ENCODE measurements around the gene STAT5B. TPM values are rescaled to one million over a fixed set of nuclear protein-coding genes. Genes with fewer than 3 reads are reported as not detected.
"Not testable (repeated sequence)": the region's sequence is repeated elsewhere in the genome, so short reads cannot be mapped to it uniquely, and the experiment has no call there.

Gene STAT5B
- polyA plus RNA-seq, 3 donors: 40.2 to 54.1 (median 43.5) TPM

DNA sequence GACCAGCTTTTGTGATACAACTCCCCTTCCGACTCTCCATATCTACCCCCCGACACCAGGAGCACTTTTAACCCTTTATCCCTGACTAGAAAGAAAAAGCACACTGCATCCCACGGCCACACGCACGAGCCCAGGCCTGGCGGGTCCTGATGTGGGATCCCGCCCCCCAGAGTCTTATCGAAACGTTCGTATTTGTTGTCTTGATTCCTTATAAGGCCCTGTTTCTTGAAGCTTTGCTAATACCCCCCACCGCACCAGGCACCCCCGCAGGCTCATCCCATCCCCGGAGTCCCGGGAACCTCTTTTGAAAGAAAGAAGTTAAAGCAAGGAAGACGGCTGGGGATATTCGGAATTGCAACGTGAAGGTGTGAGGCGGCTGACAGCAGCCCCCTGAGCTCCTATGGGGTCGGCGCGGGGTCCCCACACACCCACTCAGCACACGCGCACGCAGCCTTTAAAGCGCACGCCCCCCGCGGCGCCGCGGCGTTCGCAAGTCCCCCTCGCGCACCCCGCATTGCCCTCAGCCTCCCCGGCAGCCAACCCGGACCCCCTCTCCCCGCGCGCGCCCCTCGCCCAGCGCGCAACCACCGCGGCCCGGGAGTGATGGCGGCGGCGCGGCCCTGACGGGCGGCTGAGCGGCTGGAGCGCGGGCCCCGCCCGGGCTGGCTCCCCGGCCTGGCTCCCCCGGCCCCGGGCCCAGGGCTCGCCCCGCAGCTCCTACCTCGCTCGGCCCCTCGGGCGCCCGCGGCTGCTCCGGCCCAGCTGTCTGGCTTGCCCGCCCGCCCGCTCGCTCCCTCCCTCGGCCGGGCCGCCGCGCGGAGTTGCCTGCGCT is 448 bp downstream of the STAT5B start:
- peak in 5 of 11 donors; percentile 28 to 43 (median 36) for DNase-seq (ENCODE audit: extremely low read depth in 1 of 11, low read depth in 9 of 11, low spot score in 4 of 11)

DNA sequence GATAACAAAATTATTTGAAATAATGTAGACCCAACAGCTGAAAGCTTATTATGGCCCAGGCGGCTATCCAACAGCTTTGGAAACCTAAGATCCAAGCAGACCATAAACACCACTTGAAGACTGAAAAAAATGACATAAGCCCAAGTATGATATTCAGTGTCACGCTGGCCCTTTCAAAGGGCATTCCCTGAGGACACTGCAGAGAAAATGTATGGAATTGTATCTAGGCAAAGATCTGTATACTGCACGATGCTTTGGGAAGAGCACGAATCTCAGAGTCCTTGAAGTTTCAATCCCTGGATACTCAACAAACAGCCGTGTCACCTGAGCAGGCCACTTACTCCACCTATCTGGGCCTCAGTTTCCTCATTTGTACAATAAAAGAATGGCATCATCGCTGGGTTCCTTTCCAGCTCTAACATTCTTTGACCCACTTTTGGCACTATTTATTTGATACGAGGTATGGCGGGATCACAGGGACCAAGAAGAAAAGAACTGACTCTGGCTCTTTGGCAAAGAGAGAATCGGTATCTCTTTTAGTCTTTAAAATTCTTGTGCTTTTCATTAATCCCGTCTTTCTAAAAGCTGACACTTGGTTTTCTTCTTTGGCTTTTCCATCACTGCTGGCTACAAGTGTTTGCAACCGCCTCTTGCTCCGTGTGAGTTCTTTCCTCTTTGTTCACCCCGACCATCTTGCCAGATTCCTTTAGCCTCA is 1.2 kb downstream of the STAT5B start:
- DNase-seq (ENCODE audit: extremely low read depth in 1 of 11, low read depth in 9 of 11, low spot score in 4 of 11): no peak

DNA sequence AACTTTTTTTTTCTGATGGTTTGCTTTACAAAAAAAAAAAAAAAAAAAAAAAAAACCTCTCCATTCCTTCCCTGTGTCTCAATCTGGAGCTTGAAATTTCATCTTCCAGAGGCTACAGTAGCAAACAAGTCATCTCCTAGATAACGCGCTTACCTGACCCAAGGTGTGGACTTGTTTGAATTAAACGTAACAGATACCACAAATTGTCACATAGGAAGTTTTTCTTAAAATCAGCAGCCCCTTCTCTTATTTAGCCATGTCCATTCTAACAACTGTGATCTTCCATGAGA is 2.0 kb downstream of the STAT5B start:
- no peak for DNase-seq (ENCODE audit: extremely low read depth in 1 of 11, low read depth in 9 of 11, low spot score in 4 of 11)

DNA sequence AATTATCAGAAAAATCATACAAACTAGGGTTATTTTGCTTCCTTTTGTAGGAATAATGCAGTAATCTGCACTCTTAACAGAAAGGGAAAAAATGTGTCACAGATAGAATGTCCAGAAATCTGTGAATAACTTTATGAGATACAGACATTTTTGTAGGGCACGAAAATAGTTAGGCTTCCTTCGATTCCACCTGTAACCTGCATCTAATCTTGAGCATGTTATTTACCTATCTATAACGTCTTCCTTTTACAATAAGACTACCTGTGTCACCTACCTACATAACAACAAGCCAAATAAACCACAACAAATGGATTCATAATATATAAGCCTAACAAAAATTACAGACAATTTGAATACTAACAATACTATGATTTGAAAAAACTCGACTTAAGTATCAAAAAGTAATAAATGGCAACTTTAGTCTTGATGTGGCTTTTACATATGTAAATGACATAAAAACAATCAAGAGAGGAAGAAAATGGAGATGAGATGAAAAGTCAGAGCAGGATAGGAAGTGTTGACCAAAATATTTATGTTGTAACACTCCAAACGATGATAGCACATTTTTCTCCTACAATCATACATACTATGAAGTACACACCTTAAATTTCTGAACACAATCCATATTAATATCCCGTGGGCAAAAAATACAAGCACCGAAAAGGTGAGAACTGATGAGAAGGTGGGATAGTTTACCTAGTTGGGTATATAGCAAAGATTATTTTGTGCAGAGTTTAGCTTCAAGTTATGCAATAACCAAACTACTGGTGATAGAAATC is 2.5 kb downstream of the STAT5B start:
- no peak for DNase-seq (ENCODE audit: extremely low read depth in 1 of 11, low read depth in 9 of 11, low spot score in 4 of 11)

DNA sequence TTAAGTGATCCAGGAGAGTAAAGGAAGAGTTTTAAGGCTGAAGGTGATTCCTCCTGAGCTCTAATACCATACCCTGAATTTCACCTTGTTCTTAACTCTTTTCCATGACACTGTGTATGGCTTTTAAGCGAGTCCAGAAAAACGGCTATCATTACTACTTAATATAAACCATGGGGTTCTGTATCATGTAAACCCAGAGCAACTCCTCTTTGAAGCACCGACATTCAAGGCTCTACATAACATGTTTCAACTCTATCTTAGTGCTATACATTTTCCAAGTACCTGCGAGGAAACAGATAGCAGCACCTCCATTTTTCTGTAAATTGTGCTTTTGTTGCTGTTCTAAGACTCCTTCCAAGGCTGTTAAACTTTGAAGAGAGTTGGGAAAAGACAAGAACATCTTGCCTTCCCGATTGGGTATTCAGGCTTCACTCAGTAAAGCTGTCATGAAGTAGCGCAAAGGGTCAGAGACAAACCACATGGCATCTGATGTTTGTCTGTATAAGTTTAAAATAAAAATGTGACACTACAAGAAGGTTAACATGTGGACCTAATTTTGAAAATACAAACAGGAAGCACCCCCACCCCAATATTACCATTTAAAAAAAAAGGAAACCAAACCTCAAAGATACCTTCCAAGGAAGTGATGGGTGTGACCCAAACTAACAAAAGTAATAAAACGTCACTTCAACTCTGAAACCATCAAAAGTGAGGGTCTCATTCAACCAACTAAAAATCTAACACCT is 3.9 kb downstream of the STAT5B start:
- DNase-seq (ENCODE audit: extremely low read depth in 1 of 11, low read depth in 9 of 11, low spot score in 4 of 11): no peak

GRCh38 chr17:42271779-42272035 is 4.5 kb downstream of the STAT5B start:
- no peak for DNase-seq (ENCODE audit: extremely low read depth in 1 of 11, low read depth in 9 of 11, low spot score in 4 of 11)

DNA sequence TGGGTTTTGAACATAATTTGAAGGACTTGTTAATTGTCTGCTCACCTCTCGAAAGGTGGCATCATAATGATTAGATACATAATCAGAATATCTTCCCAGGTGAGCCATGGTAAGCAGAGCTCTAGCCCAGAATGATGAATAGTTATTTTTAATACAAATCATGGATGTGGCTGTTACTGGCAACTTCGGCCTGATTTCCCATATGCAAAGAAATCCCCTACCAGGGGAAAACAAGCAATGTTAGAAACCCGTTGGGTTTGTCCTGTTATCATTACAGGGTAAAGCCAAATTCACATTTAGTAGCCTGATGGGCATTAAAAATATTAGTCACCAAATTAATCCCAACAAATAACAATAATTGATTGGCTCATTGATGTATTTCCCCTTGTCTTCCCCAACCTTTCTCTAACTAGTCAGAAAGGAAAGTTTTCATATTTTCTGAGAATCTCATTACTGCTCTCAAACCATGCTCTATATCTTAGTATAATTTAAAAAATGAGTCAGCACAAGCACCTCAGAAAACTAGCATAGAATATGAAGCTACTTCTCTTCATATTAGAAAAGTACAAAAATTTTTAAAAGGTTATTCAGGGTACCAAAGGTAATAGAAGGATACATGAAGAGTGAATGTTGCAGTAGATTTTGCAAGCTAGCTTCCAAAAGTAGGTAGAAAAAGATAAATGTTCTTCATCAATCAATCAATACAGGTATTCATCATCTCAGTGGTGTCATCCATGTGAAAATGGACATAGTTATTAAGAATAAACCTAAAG is 5.0 kb downstream of the STAT5B start:
- no peak for DNase-seq (ENCODE audit: extremely low read depth in 1 of 11, low read depth in 9 of 11, low spot score in 4 of 11)

DNA sequence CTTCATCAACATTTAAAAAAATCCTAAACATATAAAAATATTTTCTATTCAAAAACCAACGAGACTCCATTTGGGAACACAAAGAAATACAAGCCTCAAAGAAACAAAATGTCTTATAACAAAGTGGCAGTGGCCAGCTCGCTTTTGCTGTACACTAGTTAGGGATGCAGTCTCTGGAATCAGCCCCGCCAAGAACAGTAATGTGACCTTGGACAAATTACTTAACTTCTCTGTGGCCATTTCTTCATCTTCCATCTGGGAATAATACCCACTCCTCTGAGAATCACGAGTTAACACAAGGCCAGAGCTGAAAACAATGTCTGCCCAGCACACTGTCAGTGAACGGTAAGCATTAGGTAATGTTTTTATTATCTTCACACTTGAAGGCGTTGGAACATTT is 5.6 kb downstream of the STAT5B start:
- DNase-seq (ENCODE audit: extremely low read depth in 1 of 11, low read depth in 9 of 11, low spot score in 4 of 11): no peak

- no peak for DNase-seq (ENCODE audit: extremely low read depth in 1 of 11, low read depth in 9 of 11, low spot score in 4 of 11)
Measured at GRCh38 chr17:42270170-42270535, 6.0 kb downstream of the STAT5B start.

GRCh38 chr17:42268236-42268635 is 8.0 kb downstream of the STAT5B start:
- no peak for DNase-seq (ENCODE audit: extremely low read depth in 1 of 11, low read depth in 9 of 11, low spot score in 4 of 11)

DNA sequence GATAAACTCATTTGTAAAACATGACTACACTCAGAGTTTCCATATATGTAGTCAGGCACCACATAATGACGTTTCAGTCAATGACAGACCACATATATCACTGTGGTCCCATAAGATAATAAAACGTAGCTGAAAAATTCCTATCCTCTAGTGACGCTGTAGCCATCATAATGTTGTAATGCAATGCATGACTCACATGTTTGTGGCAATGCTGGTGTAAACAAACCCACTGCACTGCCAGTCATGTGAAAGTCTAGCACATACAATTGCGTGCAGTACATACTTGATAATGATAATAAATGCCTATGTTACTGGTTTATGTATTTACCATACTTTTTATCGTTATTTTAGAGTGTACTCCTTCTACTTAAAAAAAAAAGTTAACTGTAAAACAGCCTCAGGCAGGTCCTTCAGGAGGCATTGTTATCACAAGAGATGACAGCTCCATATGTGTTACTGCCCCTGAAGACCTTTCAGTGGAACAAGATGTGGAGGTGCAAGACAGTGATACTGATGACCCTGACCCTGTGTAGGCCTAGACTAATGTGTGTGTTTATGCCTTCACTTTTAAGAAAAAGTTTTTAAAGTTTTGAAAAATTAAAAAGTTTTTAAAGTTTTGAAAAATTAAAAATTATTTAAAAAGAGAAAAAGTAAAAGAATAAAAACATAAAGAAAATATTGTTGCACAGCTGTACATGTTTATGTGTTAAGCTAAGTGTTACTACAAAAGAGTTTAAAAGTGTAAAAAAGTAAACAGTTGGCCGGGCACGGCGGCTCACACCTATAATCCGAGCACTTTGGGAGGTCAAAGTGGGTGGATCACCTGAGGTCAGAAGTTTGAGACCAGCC is 9.0 kb downstream of the STAT5B start:
- no peak for DNase-seq (ENCODE audit: extremely low read depth in 1 of 11, low read depth in 9 of 11, low spot score in 4 of 11)

GRCh38 chr17:42266462-42266861 is 9.7 kb downstream of the STAT5B start:
- no peak for DNase-seq (ENCODE audit: extremely low read depth in 1 of 11, low read depth in 9 of 11, low spot score in 4 of 11)

DNA sequence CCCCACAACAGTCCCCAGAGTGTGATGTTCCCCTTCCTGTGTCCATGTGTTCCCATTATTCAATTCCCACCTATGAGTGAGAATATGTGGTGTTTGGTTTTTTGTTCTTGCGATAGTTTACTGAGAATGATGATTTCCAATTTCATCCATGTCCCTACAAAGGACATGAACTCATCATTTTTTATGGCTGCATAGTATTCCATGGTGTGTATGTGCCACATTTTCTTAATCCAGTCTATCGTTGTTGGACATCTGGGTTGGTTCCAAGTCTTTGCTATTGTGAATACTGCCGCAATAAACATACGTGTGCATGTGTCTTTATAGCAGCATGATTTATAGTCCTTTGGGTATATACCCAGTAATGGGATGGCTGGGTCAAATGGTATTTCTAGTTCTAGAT is 11.8 kb downstream of the STAT5B start:
- not testable (repeated sequence) for DNase-seq (ENCODE audit: extremely low read depth in 1 of 11, low read depth in 9 of 11, low spot score in 4 of 11)

DNA sequence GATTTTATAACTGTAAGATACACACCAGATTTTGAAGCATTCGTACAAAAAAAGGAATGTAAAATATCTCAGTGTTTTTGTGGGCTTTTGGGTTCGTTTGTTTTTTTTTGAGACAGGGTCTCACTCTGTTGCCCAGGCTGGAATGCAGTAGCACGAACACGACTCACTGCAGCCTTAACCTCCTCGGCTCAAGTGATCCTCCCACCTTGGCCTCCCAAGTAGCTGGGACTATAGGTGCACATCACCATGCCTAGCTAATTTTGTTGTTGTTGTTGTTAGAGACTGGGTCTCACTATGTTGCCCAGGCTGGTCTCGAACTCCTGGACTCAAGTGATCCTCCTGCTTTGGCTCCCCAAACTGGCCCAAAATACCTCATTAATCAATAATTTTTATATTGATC is 15.9 kb downstream of the STAT5B start:
- DNase-seq (ENCODE audit: extremely low read depth in 1 of 11, low read depth in 9 of 11, low spot score in 4 of 11): no peak

DNA sequence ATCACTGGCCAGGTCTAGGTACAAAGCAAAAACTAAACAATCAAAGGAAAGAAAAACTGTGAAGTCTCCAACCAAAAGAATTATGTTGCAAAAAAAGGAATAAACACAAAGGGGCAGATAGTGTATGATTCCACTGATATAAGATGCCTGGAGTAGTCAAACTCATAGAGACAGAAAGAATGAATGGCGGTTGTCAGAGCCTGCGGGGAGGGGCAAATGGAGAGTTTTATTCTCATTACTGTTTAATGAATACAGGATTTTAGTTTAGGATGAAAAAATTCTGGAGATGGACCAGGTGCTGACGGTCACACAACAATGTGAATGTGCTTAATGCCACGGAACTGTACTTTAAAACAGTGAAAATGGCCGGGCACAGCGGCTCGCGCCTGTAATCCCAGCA is 20.7 kb downstream of the STAT5B start:
- DNase-seq (ENCODE audit: extremely low read depth in 1 of 11, low read depth in 9 of 11, low spot score in 4 of 11): no peak

DNA sequence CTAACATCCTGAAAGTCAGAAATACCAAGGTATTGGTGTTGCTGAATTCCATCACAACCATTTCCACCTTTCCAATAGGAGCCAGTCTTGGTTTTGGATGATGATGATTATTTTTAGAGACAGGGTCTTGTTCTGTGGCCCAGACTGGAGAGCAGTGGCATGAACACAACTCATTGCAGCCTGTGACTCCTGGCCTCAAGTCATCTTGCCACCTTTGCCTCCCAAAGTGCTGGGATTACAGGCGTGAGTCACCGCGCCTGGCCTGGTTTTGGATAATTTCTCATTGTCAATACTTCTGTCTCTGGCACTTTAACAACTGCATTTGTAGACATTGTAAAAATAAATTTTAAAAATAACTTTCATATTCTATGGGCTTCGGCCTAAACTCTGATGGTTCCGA is 22.6 kb downstream of the STAT5B start:
- no peak for DNase-seq (ENCODE audit: extremely low read depth in 1 of 11, low read depth in 9 of 11, low spot score in 4 of 11)

- DNase-seq (ENCODE audit: extremely low read depth in 1 of 11, low read depth in 9 of 11, low spot score in 4 of 11): no peak
Measured at GRCh38 chr17:42252597-42253550, 23.3 kb downstream of the STAT5B start.

Data from renal cortex interstitium (tissue), 11 donors.